WTC11 (cell line): ENCODE results near the gene SERPIND1.

Source experiments
- CTCF ChIP-seq: fragments of 200-600 bp; IDR thresholded peaks from 2 replicates; pipeline ENCODE4 v1.8.0; 2022; ENCODE audit warnings: antibody characterized with exemption
- MAX ChIP-seq: sonication (generic); formaldehyde crosslinking; IDR thresholded peaks from 2 replicates; pipeline ENCODE4 v1.8.0; 2022; ENCODE audit warnings: mild to moderate bottlenecking, missing genetic modification reagents
- USF1 ChIP-seq: sonication (generic); formaldehyde crosslinking; IDR thresholded peaks from 2 replicates; pipeline ENCODE4 v1.8.0; 2022; ENCODE audit warnings: mild to moderate bottlenecking, missing genetic modification reagents
- ZNF121 ChIP-seq: sonication (generic); formaldehyde crosslinking; IDR thresholded peaks from 2 replicates; pipeline ENCODE4 v1.8.0; 2023; ENCODE audit warnings: missing genetic modification reagents
- ZNF281 ChIP-seq: sonication (generic); formaldehyde crosslinking; IDR thresholded peaks from 2 replicates; pipeline ENCODE4 v1.8.0; 2023; ENCODE audit warnings: mild to moderate bottlenecking, missing genetic modification reagents

- TF ChIP-seq MAX (CRISPR knock-in tag) (no peak), ZNF121 (no peak), USF1 (CRISPR knock-in tag) (no peak), ZNF281 (CRISPR knock-in tag) (no peak), CTCF (no peak)
Measured at GRCh38 chr22:20745119-20745518, 28.8 kb upstream of the SERPIND1 start.
